OCI-LY1 (cell line): Measurements from ENCODE around the gene P2RY8.

ENCODE experiments used
- H2AFZ ChIP-seq: fragments of 200-600 bp; sonication (generic), shearing (Covaris generic); 2 replicates; pipeline ENCODE4 v1.6.0; 2014; ENCODE audit warnings: antibody characterized with exemption, mild to moderate bottlenecking, low read length
- H3F3A ChIP-seq: fragments of 200-600 bp; sonication (generic), shearing (Covaris generic); 2 replicates; pipeline ENCODE4 v1.6.0; 2014; ENCODE audit warnings: mild to moderate bottlenecking, antibody characterized with exemption, low read length, moderate library complexity; ENCODE audit not compliant: insufficient read depth
- H3K27ac ChIP-seq: fragments of 200-600 bp; sonication (generic); 2 replicates; pipeline ENCODE4 v1.5.1; 2014; ENCODE audit warnings: low read length, mixed run types, mild to moderate bottlenecking, low read depth; ENCODE audit not compliant: poor library complexity, severe bottlenecking
- H3K27me3 ChIP-seq: fragments of 200-600 bp; sonication (generic); 2 replicates; pipeline ENCODE4 v1.6.0; 2014; ENCODE audit warnings: antibody characterized with exemption, mild to moderate bottlenecking, low read length, moderate library complexity; ENCODE audit not compliant: insufficient read depth
- H3K36me3 ChIP-seq: fragments of 200-600 bp; sonication (generic); 2 replicates; pipeline ENCODE4 v1.6.1; 2014; ENCODE audit warnings: mild to moderate bottlenecking, antibody characterized with exemption, low read length, moderate library complexity, mixed read lengths; ENCODE audit not compliant: insufficient read depth
- H3K4me1 ChIP-seq: fragments of 200-600 bp; sonication (generic); 2 replicates; pipeline ENCODE4 v1.5.1; 2014; ENCODE audit warnings: mild to moderate bottlenecking, low read length, moderate library complexity; ENCODE audit not compliant: insufficient read depth, severe bottlenecking
- H3K4me2 ChIP-seq: fragments of 200-600 bp; sonication (generic), shearing (Covaris generic); 2 replicates; pipeline ENCODE4 v1.6.1; 2014; ENCODE audit warnings: low read length
- H3K4me3 ChIP-seq: fragments of 200-600 bp; sonication (generic); 2 replicates; pipeline ENCODE4 v1.5.1; 2014; ENCODE audit warnings: low read length, low read depth, mild to moderate bottlenecking, mixed read lengths; ENCODE audit not compliant: poor library complexity, severe bottlenecking
- H3K79me2 ChIP-seq: fragments of 200-600 bp; shearing (Covaris generic); 2 replicates; pipeline ENCODE4 v1.6.1; 2016; ENCODE audit warnings: mixed run types, low read length, mixed read lengths; ENCODE audit not compliant: insufficient read depth
- H3K9ac ChIP-seq: fragments of 200-600 bp; sonication (generic), shearing (Covaris generic); 2 replicates; pipeline ENCODE4 v1.6.1; 2014; ENCODE audit warnings: mild to moderate bottlenecking, low read length, mixed read lengths
- H3K9me2 ChIP-seq: fragments of 200-600 bp; sonication (generic), shearing (Covaris generic); 2 replicates; pipeline ENCODE4 v1.6.1; 2014; ENCODE audit warnings: low read depth, mild to moderate bottlenecking, low read length, mixed read lengths
- H3K9me3 ChIP-seq: fragments of 200-600 bp; shearing (Covaris generic); 2 replicates; pipeline ENCODE4 v1.6.1; 2014; ENCODE audit warnings: low read length, mixed read lengths
- H4K20me1 ChIP-seq: fragments of 200-600 bp; sonication (generic), shearing (Covaris generic); 2 replicates; pipeline ENCODE4 v1.6.0; 2016; ENCODE audit warnings: mild to moderate bottlenecking, low read length; ENCODE audit not compliant: insufficient read depth
- CTCF ChIP-seq: fragments of 200-600 bp; sonication (generic), shearing (Covaris generic); IDR thresholded peaks from 2 replicates; pipeline ENCODE4 v1.5.1; 2017; ENCODE audit warnings: mild to moderate bottlenecking, antibody characterized with exemption, low read length, moderate library complexity, mixed read lengths
- EZH2 ChIP-seq: fragments of 200-600 bp; sonication (generic), shearing (Covaris generic); IDR thresholded peaks from 2 replicates; pipeline ENCODE4 v1.8.0; 2017; ENCODE audit warnings: borderline replicate concordance, mixed run types, mild to moderate bottlenecking, antibody characterized with exemption, low read length, moderate library complexity, mixed read lengths

Gene P2RY8

DNA sequence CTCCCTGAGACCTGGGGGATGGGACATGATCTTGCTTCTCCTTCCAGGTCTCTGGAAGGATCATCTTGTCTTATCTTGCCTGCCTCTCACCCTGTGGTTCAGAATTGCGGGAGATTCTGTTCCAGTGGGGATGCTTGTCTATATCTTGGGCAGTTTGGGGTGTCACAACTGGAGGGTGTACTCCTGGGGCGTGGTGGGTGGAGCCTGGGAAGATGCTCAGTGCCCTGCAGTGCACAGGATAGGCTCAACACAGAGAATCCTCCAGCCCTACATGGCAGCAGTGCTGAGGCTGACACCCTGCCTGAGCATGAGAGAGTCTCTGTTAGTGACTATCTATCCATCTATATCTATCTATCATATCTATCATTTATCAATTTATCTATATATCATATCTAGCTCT is 7.7 kb downstream of the P2RY8 start:
- Histone ChIP-seq H3K4me3 (no peak overlapping the region), H3K4me2 (no peak overlapping the region), H3K9ac (no peak overlapping the region), H3K27ac (no peak overlapping the region), H3K36me3 (peaks cover 76% of the 10 kb centered on the region), H3K27me3 (no peaks in the 10 kb centered on the region), H3F3A (peaks cover 10% of the 10 kb centered on the region), H3K4me1 (peaks cover 14% of the 10 kb centered on the region), H3K9me2 (no peaks in the 10 kb centered on the region), H3K9me3 (no peaks in the 10 kb centered on the region), H4K20me1 (0 out of 2 replicates have a peak, but pooled peaks cover 5% of the 10 kb centered on the region), H3K79me2 (peaks cover 79% of the 10 kb centered on the region), H2AFZ (no peak overlapping the region)
- TF ChIP-seq CTCF (no peak), EZH2 (no peak)

- peaks cover 81% of the 10 kb centered on the region for H3K79me2 ChIP-seq
These were observed 8.1 kb downstream of the P2RY8 start for GRCh38 chrX:1528884-1529203.

GRCh38 chrX:1528186-1528883 is 8.7 kb downstream of the P2RY8 start:
- Histone ChIP-seq H3K4me2 (no peak overlapping the region), H3K9ac (no peak overlapping the region), H3K9me3 (no peaks in the 10 kb centered on the region), H3K9me2 (no peaks in the 10 kb centered on the region), H2AFZ (no peak overlapping the region), H3K4me1 (peaks cover 14% of the 10 kb centered on the region), H3K4me3 (no peak overlapping the region), H3K36me3 (peaks cover 84% of the 10 kb centered on the region), H3K79me2 (peaks cover 83% of the 10 kb centered on the region), H3K27ac (no peak overlapping the region), H3K27me3 (no peaks in the 10 kb centered on the region), H4K20me1 (0 out of 2 replicates have a peak, but pooled peaks cover 5% of the 10 kb centered on the region), H3F3A (peaks cover 10% of the 10 kb centered on the region)
- no peak for TF ChIP-seq CTCF
- TF ChIP-seq EZH2, result no peak

More at GRCh38 chrX:1528884-1529203, 8.1 kb downstream of the P2RY8 start:
- Histone ChIP-seq H3K4me3 (no peak overlapping the region), H2AFZ (no peak overlapping the region), H3K9me3 (no peaks in the 10 kb centered on the region), H3K27ac (no peak overlapping the region), H3K9me2 (no peaks in the 10 kb centered on the region), H3K9ac (no peak overlapping the region), H3K4me2 (no peak overlapping the region), H3K36me3 (peaks cover 81% of the 10 kb centered on the region), H3F3A (peaks cover 10% of the 10 kb centered on the region), H4K20me1 (0 out of 2 replicates have a peak, but pooled peaks cover 5% of the 10 kb centered on the region), H3K27me3 (no peaks in the 10 kb centered on the region), H3K4me1 (peaks cover 12% of the 10 kb centered on the region)
- TF ChIP-seq CTCF (no peak), EZH2 (no peak)
